ENCODE data around the gene MAP3K21. TPM values are rescaled to one million over a fixed set of nuclear protein-coding genes. Genes with fewer than 3 reads are reported as not detected.

The MAP3K21 gene
- total and polyA plus RNA-seq, 9 of the 15 experiments (the other 6 are each of a cell fraction or from before 2014, with no cell fraction given): 0.23 to 0.86 (median 0.49) TPM

DNA sequence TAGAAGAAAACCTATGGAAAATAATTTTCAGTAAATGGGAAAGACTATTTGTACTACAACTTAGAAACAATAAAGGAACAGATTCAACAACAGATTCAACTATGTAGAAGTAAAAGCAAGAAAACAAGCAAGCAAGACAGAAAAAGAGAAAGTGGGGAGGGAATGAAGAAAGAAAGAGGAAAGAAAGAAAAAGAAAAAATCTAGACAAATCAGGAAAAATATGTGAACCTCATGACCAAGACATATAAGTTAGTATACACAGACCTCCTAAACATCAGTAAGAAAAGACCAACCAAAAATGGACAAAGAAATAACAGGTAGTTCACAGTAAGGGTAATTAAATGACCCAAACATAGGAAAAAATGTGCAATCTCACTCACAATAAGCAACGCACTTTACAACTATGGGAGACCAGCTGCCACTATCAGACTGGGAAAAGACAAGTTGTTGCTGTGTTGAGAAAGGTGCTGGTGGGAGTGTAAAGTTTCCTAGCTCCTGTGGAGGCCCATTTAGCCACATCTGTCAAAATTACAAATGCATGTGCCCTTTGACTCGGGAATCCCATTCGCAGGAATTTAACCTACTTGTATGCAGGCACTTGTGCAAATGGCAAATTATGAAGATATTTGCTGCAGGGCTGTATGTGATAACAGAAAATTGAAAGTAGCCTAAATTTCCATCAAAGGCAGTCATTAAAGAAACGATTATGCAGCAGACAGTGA, 13.9 kb upstream of the MAP3K21 start:
- 0% methylated on average over 4 of the region's 4 CpGs for WGBS (ENCODE audit: insufficient coverage, low coverage, missing lambda C conversion rate)
- H3K27me3 ChIP-seq (ENCODE audit: control insufficient read depth in 2 of 2, insufficient read depth in 2 of 2, low read length in 2 of 2): peaks cover 0 to 5% of the 10 kb centered on the region in 2 experiments; a peak in 4 of 5 replicates
- ATAC-seq (no peak), DNase-seq (ENCODE audit: extremely low read depth in 1 of 4, low spot score in 3 of 4) (no peak), FAIRE-seq (no peak)
- H3K4me3 ChIP-seq: no peak overlapping the region
- H3K4me2 ChIP-seq (ENCODE audit: insufficient read depth, low read length): no peak overlapping the region
- H3K4me1 ChIP-seq (replicated peaks in 1 of 2; ENCODE audit: control insufficient read depth in 2 of 2, insufficient read depth in 2 of 2, low read length in 2 of 2): no peaks in the 10 kb centered on the region
- H3K9me3 ChIP-seq (replicated peaks; ENCODE audit: control insufficient read depth, insufficient read depth, low read depth, low read length): no peaks in the 10 kb centered on the region
- H3K79me2 ChIP-seq (ENCODE audit: control insufficient read depth, insufficient read depth, low read length): no peaks in the 10 kb centered on the region
- no peak overlapping the region for H3K9ac ChIP-seq (ENCODE audit: insufficient read depth in 1 of 2, low read depth in 2 of 2, low read length in 2 of 2)
- BruUV-seq (replicated peaks): no TSS peak
- no peak overlapping the region for H3K27ac ChIP-seq (ENCODE audit: extremely low read depth, low read depth, low read length)
- ChIA-PET POLR2A (no interaction called here), CTCF (ENCODE audit: low intra/inter-chr PET ratio) (interaction anchor here (0.7 kb wide), 1 partner anchor 9 kb away, joined by 5 read pairs; no protein-coding TSS in a partner anchor)
- H3K9me1 ChIP-seq (ENCODE audit: control insufficient read depth, insufficient read depth, low read length): no peaks in the 10 kb centered on the region
- intact Hi-C loops (cut with micrococcal nuclease) (no loop called here), in situ Hi-C loops (cut with MboI) (no loop called here)
- H4K20me1 ChIP-seq (replicated peaks; ENCODE audit: control insufficient read depth, insufficient read depth, low read length): no peaks in the 10 kb centered on the region
- TF ChIP-seq TBL1XR1 (IDR thresholded peaks at IDR 0.05; ENCODE audit: low read length in 2 of 2): no peak
- TF ChIP-seq ZBTB43 (CRISPR knock-in tag; IDR thresholded peaks at IDR 0.05): no peak
- no peak for TF ChIP-seq ZNF12 (CRISPR knock-in tag; IDR thresholded peaks at IDR 0.05)
- TF ChIP-seq ZBTB1 (CRISPR knock-in tag; IDR thresholded peaks at IDR 0.05; ENCODE audit: borderline replicate concordance, low read depth): no peak
- no peak for TF ChIP-seq SPI1 (IDR thresholded peaks at IDR 0.05; ENCODE audit: borderline replicate concordance, low read depth, low read length)
- TF ChIP-seq MLLT1 (IDR thresholded peaks at IDR 0.05): no peak
- no peak for TF ChIP-seq ETV5 (CRISPR knock-in tag; IDR thresholded peaks at IDR 0.05; ENCODE audit: low read depth)
- TF ChIP-seq ZNF584 (CRISPR knock-in tag; IDR thresholded peaks at IDR 0.05; ENCODE audit: low read depth): no peak
- TF ChIP-seq, protein P1, sequence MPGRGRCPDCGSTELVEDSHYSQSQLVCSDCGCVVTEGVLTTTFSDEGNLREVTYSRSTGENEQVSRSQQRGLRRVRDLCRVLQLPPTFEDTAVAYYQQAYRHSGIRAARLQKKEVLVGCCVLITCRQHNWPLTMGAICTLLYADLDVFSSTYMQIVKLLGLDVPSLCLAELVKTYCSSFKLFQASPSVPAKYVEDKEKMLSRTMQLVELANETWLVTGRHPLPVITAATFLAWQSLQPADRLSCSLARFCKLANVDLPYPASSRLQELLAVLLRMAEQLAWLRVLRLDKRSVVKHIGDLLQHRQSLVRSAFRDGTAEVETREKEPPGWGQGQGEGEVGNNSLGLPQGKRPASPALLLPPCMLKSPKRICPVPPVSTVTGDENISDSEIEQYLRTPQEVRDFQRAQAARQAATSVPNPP (IDR thresholded peaks at IDR 0.05; ENCODE audit: borderline replicate concordance, insufficient read depth, insufficient read length): no peak
- TF ChIP-seq KLF10 (CRISPR knock-in tag; IDR thresholded peaks at IDR 0.05): no peak
- no peak for TF ChIP-seq ZNF143 (CRISPR knock-in tag; IDR thresholded peaks at IDR 0.05)
- H3K36me3 ChIP-seq (ENCODE audit: control insufficient read depth, insufficient read depth, low read length): no peaks in the 10 kb centered on the region
- no peak overlapping the region for H2AFZ ChIP-seq (ENCODE audit: low read depth, low read length)
